ENCODE data around the gene JMJD1C. TPM values are rescaled to one million over a fixed set of nuclear protein-coding genes. Genes with fewer than 3 reads are reported as not detected.

The JMJD1C gene
- total RNA-seq, 1 experiment from 2014 or later = 180 TPM

GRCh38 chr10:63119041-63119440, 346.7 kb downstream of the JMJD1C start:
- POLR2A ChIA-PET = no interaction called here
- CTCF ChIA-PET = no interaction called here
- no peak for TF ChIP-seq NFATC4 (CRISPR knock-in tag; IDR thresholded peaks at IDR 0.05)
- TF ChIP-seq MAX (CRISPR knock-in tag; IDR thresholded peaks at IDR 0.05) = no peak
- no peak for TF ChIP-seq ZNF671 (CRISPR knock-in tag; IDR thresholded peaks at IDR 0.05)
- TF ChIP-seq E2F5 (CRISPR knock-in tag; IDR thresholded peaks at IDR 0.05) = no peak
- TF ChIP-seq HMGXB4 (CRISPR knock-in tag; IDR thresholded peaks at IDR 0.05) = no peak
- TF ChIP-seq ESRRA (CRISPR knock-in tag; IDR thresholded peaks at IDR 0.05; ENCODE audit: borderline replicate concordance) = no peak
- no peak for TF ChIP-seq AFF4 (CRISPR knock-in tag; IDR thresholded peaks at IDR 0.05; ENCODE audit: borderline replicate concordance)
- TF ChIP-seq ZSCAN18 (CRISPR knock-in tag; IDR thresholded peaks at IDR 0.05) = no peak
- no peak for TF ChIP-seq NR1H2 (CRISPR knock-in tag; IDR thresholded peaks at IDR 0.05)
- no peak for TF ChIP-seq ZNF317 (CRISPR knock-in tag; IDR thresholded peaks at IDR 0.05; ENCODE audit: borderline replicate concordance, low read depth)
- no peak for TF ChIP-seq GABPB1 (CRISPR knock-in tag; IDR thresholded peaks at IDR 0.05)
- TF ChIP-seq SMAD4 (CRISPR knock-in tag; IDR thresholded peaks at IDR 0.05) = no peak
- TF ChIP-seq ZNF512 (CRISPR knock-in tag; IDR thresholded peaks at IDR 0.05; ENCODE audit: borderline replicate concordance) = no peak
- no peak for TF ChIP-seq MXD4 (CRISPR knock-in tag; IDR thresholded peaks at IDR 0.05; ENCODE audit: borderline replicate concordance)
- no peak for TF ChIP-seq FOXJ3 (CRISPR knock-in tag; IDR thresholded peaks at IDR 0.05; ENCODE audit: borderline replicate concordance)
- TF ChIP-seq CBFB (CRISPR knock-in tag; IDR thresholded peaks at IDR 0.05; ENCODE audit: low read depth) = no peak
- no peak for TF ChIP-seq CDX4 (CRISPR knock-in tag; IDR thresholded peaks at IDR 0.05; ENCODE audit: borderline replicate concordance)
- TF ChIP-seq ATF2 (CRISPR knock-in tag; IDR thresholded peaks at IDR 0.05; ENCODE audit: borderline replicate concordance, low read depth) = no peak
- TF ChIP-seq HMGA2 (CRISPR knock-in tag; IDR thresholded peaks at IDR 0.05) = no peak
- DNase-seq (ENCODE audit: low spot score) (no peak), ATAC-seq (no peak)
- Mint-ChIP-seq H3K4me1 (no peaks in the 10 kb centered on the region), H3K27me3 (ENCODE audit: low read depth) (no peaks in the 10 kb centered on the region), H3K4me3 (no peak overlapping the region), H3K9me3 (peaks cover 24% of the 10 kb centered on the region), H3K27ac (no peak overlapping the region), H3K36me3 (peaks cover 7% of the 10 kb centered on the region; the same call in 1 of the 2 replicates)
